HG03095 (cell line): Measurements from ENCODE around the gene ANKRD9.

ENCODE experiments used
- ATAC-seq: cut with Tn5 transposase; IDR thresholded peaks from one replicate; pipeline ENCODE4 v1.9.1; 2021; ENCODE audit warnings: moderate library complexity; ENCODE audit not compliant: unreplicated experiment

The ANKRD9 gene

GRCh38 chr14:102499401-102500157 lies 10.0 kb downstream of the ANKRD9 start:
- ATAC-seq = no peak

GRCh38 chr14:102498678-102499265 lies 10.8 kb downstream of the ANKRD9 start:
- no peak for ATAC-seq

- ATAC-seq = no peak
Measured at GRCh38 chr14:102497998-102498677, 11.4 kb downstream of the ANKRD9 start.

- ATAC-seq = no peak
Measured at GRCh38 chr14:102496958-102497744, 12.4 kb downstream of the ANKRD9 start.

GRCh38 chr14:102496331-102496691 lies 13.3 kb downstream of the ANKRD9 start:
- no peak for ATAC-seq

GRCh38 chr14:102495491-102496330 lies 13.9 kb downstream of the ANKRD9 start:
- ATAC-seq = no peak

GRCh38 chr14:102493585-102493984 lies 16.0 kb downstream of the ANKRD9 start:
- no peak for ATAC-seq

- no peak for ATAC-seq
Measured at GRCh38 chr14:102493096-102493495, 16.5 kb downstream of the ANKRD9 start.

- no peak for ATAC-seq
Measured at GRCh38 chr14:102492531-102492910, 17.1 kb downstream of the ANKRD9 start.

- ATAC-seq = no peak
Measured at GRCh38 chr14:102491786-102492530, 17.6 kb downstream of the ANKRD9 start.

- no peak for ATAC-seq
Measured at GRCh38 chr14:102491366-102491765, 18.2 kb downstream of the ANKRD9 start.

GRCh38 chr14:102490456-102490855 lies 19.1 kb downstream of the ANKRD9 start:
- ATAC-seq = no peak

GRCh38 chr14:102487204-102487577 lies 22.4 kb downstream of the ANKRD9 start:
- ATAC-seq = no peak

- no peak for ATAC-seq
Measured at GRCh38 chr14:102486513-102487203, 22.9 kb downstream of the ANKRD9 start.

GRCh38 chr14:102485693-102486512 lies 23.7 kb downstream of the ANKRD9 start:
- no peak for ATAC-seq

GRCh38 chr14:102484316-102484715 lies 25.3 kb downstream of the ANKRD9 start:
- no peak for ATAC-seq

- ATAC-seq = no peak
Measured at GRCh38 chr14:102481791-102482238, 27.8 kb downstream of the ANKRD9 start.

- ATAC-seq = no peak
Measured at GRCh38 chr14:102481371-102481770, 28.2 kb downstream of the ANKRD9 start.
